Neuronal stem cell (in vitro differentiated cells): ENCODE measurements around the gene TUBA4B.

Experiments
- DNase-seq: peaks from one replicate; pipeline ENCODE4 v3.0.0-alpha.2; 2013; ENCODE audit warnings: low spot score
- H2AFZ ChIP-seq: one replicate; pipeline ENCODE4 v1.6.1; 2013; ENCODE audit warnings: mild to moderate bottlenecking, low read length, inconsistent platforms
- H2AK5ac ChIP-seq: 2 replicates; pipeline ENCODE4 v1.6.1; 2013; ENCODE audit warnings: low read depth, mild to moderate bottlenecking, inconsistent platforms, low read length, moderate library complexity, mixed read lengths
- H2BK120ac ChIP-seq: 2 replicates; pipeline ENCODE4 v1.6.1; 2013; ENCODE audit warnings: low read depth, mild to moderate bottlenecking, inconsistent platforms, low read length, moderate library complexity, mixed read lengths
- H2BK12ac ChIP-seq: one replicate; pipeline ENCODE4 v1.6.1; 2013; ENCODE audit warnings: low read length, inconsistent platforms
- H2BK15ac ChIP-seq: 2 replicates; pipeline ENCODE4 v1.6.1; 2013; ENCODE audit warnings: mild to moderate bottlenecking, low read length, inconsistent platforms, mixed read lengths
- H2BK5ac ChIP-seq: one replicate; pipeline ENCODE4 v1.6.1; 2013; ENCODE audit warnings: inconsistent platforms, mild to moderate bottlenecking, low read length, moderate library complexity
- H3K14ac ChIP-seq: one replicate; pipeline ENCODE4 v1.6.1; 2013; ENCODE audit warnings: low read length, inconsistent platforms
- H3K18ac ChIP-seq: 2 replicates; pipeline ENCODE4 v1.6.1; 2013; ENCODE audit warnings: low read length, inconsistent platforms
- H3K23ac ChIP-seq: 2 replicates; pipeline ENCODE4 v1.6.1; 2013; ENCODE audit warnings: low read depth, mild to moderate bottlenecking, mixed read lengths, low read length, inconsistent platforms; ENCODE audit not compliant: poor library complexity
- H3K27ac ChIP-seq: replicated peaks from 3 replicates; pipeline ENCODE4 v1.5.1; 2013; ENCODE audit warnings: low read length, inconsistent platforms
- H3K27me3 ChIP-seq, 3 experiments: 2 replicates each; pipeline ENCODE4 v1.6.1; 2013; ENCODE audit warnings: low read length in 3 of 3, mild to moderate bottlenecking in 2 of 3, inconsistent platforms in 1 of 3, low read depth in 1 of 3, mixed read lengths in 1 of 3, moderate library complexity in 1 of 3; ENCODE audit not compliant: control insufficient read depth in 3 of 3, insufficient read depth in 3 of 3
- H3K36me3 ChIP-seq, 2 donors: replicated peaks in 1 of 2; 2 replicates each; pipeline ENCODE4 v1.6.1; 2013; ENCODE audit warnings: low read length in 2 of 2; ENCODE audit not compliant: control insufficient read depth in 2 of 2, insufficient read depth in 2 of 2
- H3K4ac ChIP-seq: 2 replicates; pipeline ENCODE4 v1.6.1; 2013; ENCODE audit warnings: inconsistent platforms, mild to moderate bottlenecking, low read length, moderate library complexity
- H3K4me1 ChIP-seq, 2 donors: 1 replicate in 1 of 2; 2 replicates in 1 of 2; pipeline ENCODE4 v1.6.1; 2013; ENCODE audit warnings: low read length in 2 of 2, low read depth in 1 of 2; ENCODE audit not compliant: control insufficient read depth in 2 of 2, insufficient read depth in 1 of 2
- H3K4me2 ChIP-seq: one replicate; pipeline ENCODE4 v1.6.1; 2013; ENCODE audit warnings: mild to moderate bottlenecking, low read length, inconsistent platforms; ENCODE audit not compliant: insufficient read depth, poor library complexity, severe bottlenecking
- H3K4me3 ChIP-seq, 2 donors: 2 replicates each; pipeline ENCODE4 v1.5.1; 2013; ENCODE audit warnings: low read length in 2 of 2, mild to moderate bottlenecking in 2 of 2, inconsistent platforms in 1 of 2, moderate library complexity in 1 of 2
- H3K79me1 ChIP-seq: one replicate; pipeline ENCODE4 v1.6.1; 2013; ENCODE audit warnings: low read depth, mild to moderate bottlenecking, inconsistent platforms, low read length, moderate library complexity
- H3K9ac ChIP-seq: one replicate; pipeline ENCODE4 v1.6.1; 2013; ENCODE audit warnings: mild to moderate bottlenecking, low read depth, low read length, inconsistent platforms; ENCODE audit not compliant: poor library complexity
- H3K9me3 ChIP-seq, 2 donors: replicated peaks in 1 of 2; 2 replicates each; pipeline versions ENCODE3 to v1.6.1; 2013; ENCODE audit warnings: low read length in 2 of 2, mild to moderate bottlenecking in 2 of 2, inconsistent platforms in 1 of 2, low read depth in 1 of 2, mixed read lengths in 1 of 2, moderate library complexity in 1 of 2; ENCODE audit not compliant: control insufficient read depth in 2 of 2, insufficient read depth in 1 of 2
- H4K8ac ChIP-seq: one replicate; pipeline ENCODE4 v1.6.1; 2013; ENCODE audit warnings: low read depth, mild to moderate bottlenecking, inconsistent platforms, low read length, moderate library complexity
- H4K91ac ChIP-seq: one replicate; pipeline ENCODE4 v1.6.1; 2013; ENCODE audit warnings: low read length, low read depth, mild to moderate bottlenecking, inconsistent platforms; ENCODE audit not compliant: poor library complexity
- WGBS, 2 donors: extraction: QIAGEN DNeasy Blood & Tissue Kit; methylation state at CpG; one replicate each; pipeline ENCODE4 v1.1.7; 2013; ENCODE audit warnings: missing lambda C conversion rate in 2 of 2, mixed read lengths in 1 of 2; ENCODE audit not compliant: insufficient read length in 2 of 2, insufficient replicate concordance in 1 of 2; ENCODE audit errors: extremely low coverage in 2 of 2; 5-methylcytosine and 5-hydroxymethylcytosine counted together

The TUBA4B gene

GRCh38 chr2:219287580-219288265, 34.7 kb downstream of the TUBA4B start:
- peaks cover 0 to 10% (median 0%) of the 10 kb centered on the region in 3 experiments for H3K27me3 ChIP-seq
- no peak overlapping the region for H3K27ac ChIP-seq
- no peak overlapping the region for H2BK120ac ChIP-seq
- no peak for DNase-seq
- H2BK5ac ChIP-seq, result no peak overlapping the region
- no peak overlapping the region for H3K4me2 ChIP-seq
- H3K36me3 ChIP-seq, result peaks cover 14 to 20% of the 10 kb centered on the region in 2 donors
- WGBS, 2 donors, result no CpG with 5 or more reads among the region's 10 CpGs
- H3K4ac ChIP-seq, result no peak overlapping the region
- H3K9me3 ChIP-seq, result peaks cover 0 to under 1% of the 10 kb centered on the region in 2 donors
- no peak overlapping the region for H2AK5ac ChIP-seq
- no peak overlapping the region for H4K91ac ChIP-seq
- no peak overlapping the region for H2BK15ac ChIP-seq
- H3K9ac ChIP-seq, result no peak overlapping the region
- no peak overlapping the region for H2BK12ac ChIP-seq
- H4K8ac ChIP-seq, result no peak overlapping the region
- H3K4me1 ChIP-seq, result peaks cover 6 to 7% of the 10 kb centered on the region in 2 donors
- no peak overlapping the region for H3K4me3 ChIP-seq
- H2AFZ ChIP-seq, result no peak overlapping the region
- H3K23ac ChIP-seq, result no peak overlapping the region
- no peak overlapping the region for H3K14ac ChIP-seq
- H3K18ac ChIP-seq, result no peak overlapping the region
- peaks cover 7% of the 10 kb centered on the region for H3K79me1 ChIP-seq

DNA sequence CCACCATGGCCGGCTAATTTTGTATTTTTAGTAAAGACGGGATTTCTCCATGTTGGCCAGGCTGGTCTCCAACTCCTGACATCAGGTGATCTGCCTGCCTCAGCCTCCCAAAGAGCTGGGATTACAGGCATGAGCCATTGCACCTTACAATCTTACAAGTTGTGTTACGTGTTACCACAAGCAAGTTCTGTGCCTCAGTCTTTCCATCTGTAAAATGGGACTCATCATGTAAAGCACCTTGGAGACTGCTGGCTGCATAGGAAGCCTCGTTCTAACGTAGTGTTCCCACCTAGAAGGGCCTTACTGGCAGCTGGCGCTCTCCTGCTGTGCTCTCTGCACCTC, 36.1 kb downstream of the TUBA4B start:
- Histone ChIP-seq H3K27me3 (peaks cover 0 to 10% (median 0%) of the 10 kb centered on the region in 3 experiments), H3K4me2 (no peak overlapping the region), H2BK120ac (no peak overlapping the region), H3K4me1 (peaks cover 7 to 8% of the 10 kb centered on the region in 2 donors), H2BK5ac (no peak overlapping the region), H4K8ac (no peak overlapping the region), H3K4ac (no peak overlapping the region), H3K79me1 (peaks cover 7% of the 10 kb centered on the region), H3K27ac (no peak overlapping the region), H2AFZ (no peak overlapping the region), H2BK12ac (no peak overlapping the region), H2AK5ac (no peak overlapping the region), H2BK15ac (no peak overlapping the region), H3K14ac (no peak overlapping the region), H3K9ac (no peak overlapping the region), H3K36me3 (peaks cover 3 to 7% of the 10 kb centered on the region in 2 donors), H4K91ac (no peak overlapping the region), H3K18ac (peak overlapping the region; percentile 9), H3K23ac (no peak overlapping the region), H3K4me3 (no peak overlapping the region), H3K9me3 (peaks cover 0 to 2% of the 10 kb centered on the region in 2 donors)
- WGBS, 2 donors, result no CpG with 5 or more reads among the region's 6 CpGs
- no peak for DNase-seq

- H3K9ac ChIP-seq, result peak overlapping the region; percentile 66
- no peak overlapping the region for H3K27ac ChIP-seq
- peaks cover 7% of the 10 kb centered on the region for H3K79me1 ChIP-seq
- H3K14ac ChIP-seq, result no peak overlapping the region
- H3K36me3 ChIP-seq, result peaks cover under 1 to 1% of the 10 kb centered on the region in 2 donors
- no peak overlapping the region for H3K4me3 ChIP-seq
- no peak overlapping the region for H3K23ac ChIP-seq
- H3K4me1 ChIP-seq, result peaks cover 7 to 10% of the 10 kb centered on the region in 2 donors
- no peak overlapping the region for H2BK12ac ChIP-seq
- peaks cover 0 to 2% of the 10 kb centered on the region in 2 donors for H3K9me3 ChIP-seq
- H3K4me2 ChIP-seq, result no peak overlapping the region
- H2AFZ ChIP-seq, result no peak overlapping the region
- peak overlapping the region; percentile 70 for H3K4ac ChIP-seq
- no peak overlapping the region for H2BK5ac ChIP-seq
- WGBS, 2 donors, result no CpG with 5 or more reads among the region's 16 CpGs
- H4K91ac ChIP-seq, result no peak overlapping the region
- H2BK15ac ChIP-seq, result peak overlapping the region; percentile 93
- peak overlapping the region; percentile 53 for H4K8ac ChIP-seq
- no peak for DNase-seq
- peak overlapping the region; percentile 40 for H2BK120ac ChIP-seq
- H2AK5ac ChIP-seq, result peak overlapping the region; percentile 74
- H3K27me3 ChIP-seq, result peaks cover 0 to 10% (median 0%) of the 10 kb centered on the region in 3 experiments
- peak overlapping the region; percentile 71 for H3K18ac ChIP-seq
Observed at GRCh38 chr2:219289537-219290361, 36.7 kb downstream of the TUBA4B start.
